ENCODE results near the gene GLI3.

The GLI3 gene

DNA sequence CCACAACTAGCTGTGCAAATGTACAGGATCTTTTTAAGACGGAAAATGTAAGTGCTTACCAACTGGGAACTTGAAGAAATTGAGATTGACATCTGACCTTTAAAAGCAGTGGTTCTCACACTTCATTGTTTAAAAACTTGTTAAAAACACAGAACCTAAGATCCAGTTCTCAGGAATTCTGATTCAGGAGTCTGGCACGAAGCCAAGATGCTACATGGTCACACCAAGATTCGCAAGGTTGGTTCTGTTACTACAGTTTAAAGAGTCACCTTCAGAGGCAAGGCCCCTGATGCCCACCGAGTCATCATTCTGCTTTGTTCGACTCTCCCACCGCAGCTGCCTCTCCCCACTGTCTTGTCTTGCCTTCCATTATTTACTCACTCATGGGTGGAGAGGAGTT is 113.3 kb downstream of the GLI3 start:
- Histone ChIP-seq H3K36me3 (ENCODE audit: control insufficient read depth in 2 of 2, insufficient read depth in 1 of 2, low read length in 2 of 2) (no peaks in the 10 kb centered on the region), H3K27ac (ENCODE audit: extremely low read depth, low read depth, low read length) (no peak overlapping the region), H3K4me1 (ENCODE audit: control insufficient read depth, insufficient read depth, low read length) (no peaks in the 10 kb centered on the region), H3K4me3 (ENCODE audit: low read depth, low read length) (no peak overlapping the region), H3K9me3 (ENCODE audit: control insufficient read depth, insufficient read depth, low read depth, low read length) (no peaks in the 10 kb centered on the region)
- TF ChIP-seq, protein P1, sequence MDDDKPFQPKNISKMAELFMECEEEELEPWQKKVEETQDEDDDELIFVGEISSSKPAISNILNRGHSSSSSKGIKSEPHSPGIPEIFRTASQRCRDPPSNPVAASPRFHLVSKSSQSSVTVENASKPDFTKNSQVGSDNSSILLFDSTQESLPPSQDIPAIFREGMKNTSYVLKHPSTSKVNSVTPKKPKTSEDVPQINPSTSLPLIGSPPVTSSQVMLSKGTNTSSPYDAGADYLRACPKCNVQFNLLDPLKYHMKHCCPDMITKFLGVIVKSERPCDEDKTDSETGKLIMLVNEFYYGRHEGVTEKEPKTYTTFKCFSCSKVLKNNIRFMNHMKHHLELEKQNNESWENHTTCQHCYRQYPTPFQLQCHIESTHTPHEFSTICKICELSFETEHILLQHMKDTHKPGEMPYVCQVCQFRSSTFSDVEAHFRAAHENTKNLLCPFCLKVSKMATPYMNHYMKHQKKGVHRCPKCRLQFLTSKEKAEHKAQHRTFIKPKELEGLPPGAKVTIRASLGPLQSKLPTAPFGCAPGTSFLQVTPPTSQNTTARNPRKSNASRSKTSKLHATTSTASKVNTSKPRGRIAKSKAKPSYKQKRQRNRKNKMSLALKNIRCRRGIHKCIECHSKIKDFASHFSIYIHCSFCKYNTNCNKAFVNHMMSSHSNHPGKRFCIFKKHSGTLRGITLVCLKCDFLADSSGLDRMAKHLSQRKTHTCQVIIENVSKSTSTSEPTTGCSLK (tag by site-specific recombination; IDR thresholded peaks at IDR 0.05) = no peak
- TF ChIP-seq ZNF138 (tag by site-specific recombination; IDR thresholded peaks at IDR 0.05; ENCODE audit: borderline replicate concordance) = no peak
- no peak for TF ChIP-seq KLF8 (tag by site-specific recombination; IDR thresholded peaks at IDR 0.05)
- TF ChIP-seq ZNF292 (tag by site-specific recombination; IDR thresholded peaks at IDR 0.05; ENCODE audit: borderline replicate concordance, low read depth) = no peak
- no peak for TF ChIP-seq ZNF837 (tag by site-specific recombination; IDR thresholded peaks at IDR 0.05)
- ChIA-PET CTCF (no interaction called here), POLR2A (no interaction called here)

DNA sequence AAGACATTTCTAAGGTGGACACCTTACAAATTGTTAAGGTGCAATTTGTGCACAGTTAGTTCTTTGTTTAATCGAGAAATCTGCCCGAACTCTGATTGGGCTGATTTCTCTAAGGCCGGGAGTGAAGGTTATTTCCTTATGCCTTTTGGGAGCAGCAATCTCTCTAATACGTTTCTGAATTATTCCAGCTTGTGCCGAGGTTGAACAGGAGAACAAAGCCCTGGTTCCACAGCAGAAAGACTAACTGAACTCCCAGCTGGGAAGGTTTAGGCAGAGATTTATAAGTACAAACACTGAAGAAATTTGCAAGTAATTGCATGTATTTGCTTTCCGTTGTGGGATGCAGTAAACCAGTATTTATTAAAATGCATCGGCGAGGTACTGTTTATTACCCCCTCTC is 116.8 kb downstream of the GLI3 start:
- CTCF ChIA-PET = no interaction called here
- H3K36me3 ChIP-seq (ENCODE audit: control insufficient read depth in 2 of 2, insufficient read depth in 1 of 2, low read length in 2 of 2) = no peaks in the 10 kb centered on the region
- H3K4me1 ChIP-seq (ENCODE audit: control insufficient read depth, insufficient read depth, low read length) = no peaks in the 10 kb centered on the region
- POLR2A ChIA-PET = interaction anchor here (0.6 kb wide), 1 partner anchor 224 kb away, joined by 4 read pairs; no protein-coding TSS in a partner anchor
- H3K4me3 ChIP-seq (ENCODE audit: low read depth, low read length) = no peak overlapping the region
- no peak for TF ChIP-seq ZNF600 (tag by site-specific recombination; IDR thresholded peaks at IDR 0.05)
- no peak for TF ChIP-seq FEZF1 (tag by site-specific recombination; IDR thresholded peaks at IDR 0.05)
- no peak for TF ChIP-seq ZNF610 (tag by site-specific recombination; IDR thresholded peaks at IDR 0.05; ENCODE audit: borderline replicate concordance)
- no peak for TF ChIP-seq SCRT2 (tag by site-specific recombination; IDR thresholded peaks at IDR 0.05)
- no peaks in the 10 kb centered on the region for H3K9me3 ChIP-seq (ENCODE audit: control insufficient read depth, insufficient read depth, low read depth, low read length)
- no peak overlapping the region for H3K27ac ChIP-seq (ENCODE audit: extremely low read depth, low read depth, low read length)

DNA sequence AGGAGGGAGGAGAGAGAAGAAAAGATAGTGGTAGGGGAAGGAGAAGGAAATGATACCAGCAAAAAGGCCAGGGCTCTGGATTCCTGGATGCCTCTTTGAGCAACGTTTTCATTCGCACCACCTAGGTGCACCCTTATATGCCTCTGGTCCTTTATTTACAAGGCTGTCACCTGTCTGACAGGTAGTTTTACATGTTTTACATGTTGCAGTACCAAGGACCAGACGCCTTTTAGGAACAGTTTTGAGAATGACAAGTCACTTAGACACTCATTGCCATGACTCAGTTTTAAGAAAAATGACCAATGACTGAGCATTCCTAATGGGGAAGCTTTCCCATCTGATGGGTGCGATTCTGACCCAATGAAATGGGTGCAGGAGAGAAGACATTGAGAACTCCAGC is 119.8 kb downstream of the GLI3 start:
- TF ChIP-seq, protein P2, sequence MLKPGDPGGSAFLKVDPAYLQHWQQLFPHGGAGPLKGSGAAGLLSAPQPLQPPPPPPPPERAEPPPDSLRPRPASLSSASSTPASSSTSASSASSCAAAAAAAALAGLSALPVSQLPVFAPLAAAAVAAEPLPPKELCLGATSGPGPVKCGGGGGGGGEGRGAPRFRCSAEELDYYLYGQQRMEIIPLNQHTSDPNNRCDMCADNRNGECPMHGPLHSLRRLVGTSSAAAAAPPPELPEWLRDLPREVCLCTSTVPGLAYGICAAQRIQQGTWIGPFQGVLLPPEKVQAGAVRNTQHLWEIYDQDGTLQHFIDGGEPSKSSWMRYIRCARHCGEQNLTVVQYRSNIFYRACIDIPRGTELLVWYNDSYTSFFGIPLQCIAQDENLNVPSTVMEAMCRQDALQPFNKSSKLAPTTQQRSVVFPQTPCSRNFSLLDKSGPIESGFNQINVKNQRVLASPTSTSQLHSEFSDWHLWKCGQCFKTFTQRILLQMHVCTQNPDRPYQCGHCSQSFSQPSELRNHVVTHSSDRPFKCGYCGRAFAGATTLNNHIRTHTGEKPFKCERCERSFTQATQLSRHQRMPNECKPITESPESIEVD (tag by site-specific recombination; IDR thresholded peaks at IDR 0.05) = no peak
- TF ChIP-seq ZNF221 (tag by site-specific recombination; IDR thresholded peaks at IDR 0.05; ENCODE audit: borderline replicate concordance) (no peak), ZNF660 (tag by site-specific recombination; IDR thresholded peaks at IDR 0.05) (no peak), KLF16 (tag by site-specific recombination; IDR thresholded peaks at IDR 0.05) (no peak), SALL2 (tag by site-specific recombination; IDR thresholded peaks at IDR 0.05; ENCODE audit: borderline replicate concordance) (no peak), GLI4 (tag by site-specific recombination; IDR thresholded peaks at IDR 0.05) (no peak), ZNF654 (tag by site-specific recombination; IDR thresholded peaks at IDR 0.05; ENCODE audit: low read depth) (no peak), ZNF248 (tag by site-specific recombination; IDR thresholded peaks at IDR 0.05) (no peak), ZNF629 (tag by site-specific recombination; IDR thresholded peaks at IDR 0.05) (no peak), ZNF16 (tag by site-specific recombination; IDR thresholded peaks at IDR 0.05; ENCODE audit: low read depth) (no peak), BCL11A (tag by site-specific recombination; IDR thresholded peaks at IDR 0.05; ENCODE audit: low read depth) (no peak), ZNF747 (tag by site-specific recombination; IDR thresholded peaks at IDR 0.05) (no peak)
- TF ChIP-seq, protein P3, sequence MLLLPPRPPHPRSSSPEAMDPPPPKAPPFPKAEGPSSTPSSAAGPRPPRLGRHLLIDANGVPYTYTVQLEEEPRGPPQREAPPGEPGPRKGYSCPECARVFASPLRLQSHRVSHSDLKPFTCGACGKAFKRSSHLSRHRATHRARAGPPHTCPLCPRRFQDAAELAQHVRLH (tag by site-specific recombination; IDR thresholded peaks at IDR 0.05) = no peak
- Histone ChIP-seq H3K9me3 (ENCODE audit: control insufficient read depth, insufficient read depth, low read depth, low read length) (no peaks in the 10 kb centered on the region), H3K27ac (ENCODE audit: extremely low read depth, low read depth, low read length) (no peak overlapping the region), H3K4me1 (ENCODE audit: control insufficient read depth, insufficient read depth, low read length) (no peaks in the 10 kb centered on the region), H3K36me3 (ENCODE audit: control insufficient read depth in 2 of 2, insufficient read depth in 1 of 2, low read length in 2 of 2) (no peaks in the 10 kb centered on the region; a peak in 1 of 3 replicates), H3K4me3 (ENCODE audit: low read depth, low read length) (no peak overlapping the region)
- CTCF ChIA-PET = interaction anchor here (1.9 kb wide), 1 partner anchor 116 kb away, joined by 5 read pairs; no protein-coding TSS in a partner anchor
- POLR2A ChIA-PET = no interaction called here
